A673 (cell line): ENCODE results near the gene FECH. TPM values are rescaled to one million over a fixed set of nuclear protein-coding genes. Genes with fewer than 3 reads are reported as not detected.
A peak's percentile ranks its signal among the peaks of the same experiment; 100 is the strongest.

Experiments
- BruUV-seq: library from RNA; stranded (reverse); fragments of 400-500 nt; replicated peaks from 2 replicates; lab custom pipeline; 2021; lab: Mats Ljungman, UMichigan
- CTCF ChIA-PET: fragments of 300-600 bp; sonication (Branson Sonifier 250); formaldehyde crosslinking; loops from one replicate; lab custom pipeline; 2022; ENCODE audit warnings: antibody characterized with exemption; lab: Charles Lee
- POLR2A ChIA-PET: fragments of 300-600 bp; sonication (Branson Sonifier 250); formaldehyde crosslinking; loops from one replicate; lab custom pipeline; 2022; ENCODE audit warnings: antibody characterized with exemption; ENCODE audit not compliant: low non-redundant PET; lab: Charles Lee
- DNase-seq: peaks from one replicate; pipeline ENCODE4 v3.0.0-alpha.2; 2015; ENCODE audit warnings: low spot score
- H3K27ac ChIP-seq: fragments of 200-600 bp; sonication (generic); 2 replicates; pipeline ENCODE4 v1.5.1; 2016; ENCODE audit warnings: mixed run types, low read depth, mild to moderate bottlenecking, mixed read lengths, antibody characterized with exemption, low read length; ENCODE audit not compliant: poor library complexity, severe bottlenecking
- H3K27me3 ChIP-seq: fragments of 200-600 bp; sonication (generic); replicated peaks from 2 replicates; pipeline ENCODE4 v1.6.1; 2017; ENCODE audit warnings: mixed run types, low read depth, mild to moderate bottlenecking, mixed read lengths, antibody characterized with exemption, low read length; ENCODE audit not compliant: insufficient read depth, poor library complexity
- H3K36me3 ChIP-seq: fragments of 200-600 bp; sonication (generic); 2 replicates; pipeline ENCODE4 v1.6.1; 2016; ENCODE audit warnings: mixed run types, mild to moderate bottlenecking, mixed read lengths, antibody characterized with exemption, low read length; ENCODE audit not compliant: insufficient read depth, poor library complexity, severe bottlenecking
- H3K4me1 ChIP-seq: fragments of 200-600 bp; sonication (generic); 2 replicates; pipeline ENCODE4 v1.6.1; 2017; ENCODE audit warnings: mixed run types, mild to moderate bottlenecking, mixed read lengths, antibody characterized with exemption, low read length; ENCODE audit not compliant: insufficient read depth, poor library complexity, severe bottlenecking
- H3K4me3 ChIP-seq: fragments of 200-600 bp; sonication (generic); 2 replicates; pipeline ENCODE4 v1.5.1; 2016; ENCODE audit warnings: low read depth, mixed run types, mild to moderate bottlenecking, mixed read lengths, low read length; ENCODE audit not compliant: poor library complexity, severe bottlenecking
- H3K9me3 ChIP-seq: fragments of 200-600 bp; sonication (generic); 2 replicates; pipeline ENCODE4 v1.6.1; 2016; ENCODE audit warnings: mixed run types, low read depth, mild to moderate bottlenecking, mixed read lengths, antibody characterized with exemption, low read length; ENCODE audit not compliant: poor library complexity, severe bottlenecking
- CTCF ChIP-seq: fragments of 300-800, 200-600 bp; sonication (generic); conservative IDR thresholded peaks from 2 replicates; pipeline ENCODE4 v1.5.1; 2017; ENCODE audit warnings: low read depth, mild to moderate bottlenecking, antibody characterized with exemption, low read length, moderate library complexity, mixed read lengths
- EZH2 ChIP-seq: fragments of 200-600 bp; sonication (generic); IDR thresholded peaks from 2 replicates; pipeline ENCODE4 v1.6.1; 2017; ENCODE audit warnings: borderline replicate concordance, low read depth, mild to moderate bottlenecking, mixed read lengths, antibody characterized with exemption, low read length; ENCODE audit not compliant: poor library complexity, severe bottlenecking
- intact Hi-C: fragments of 100-400 bp; cut with micrococcal nuclease; formaldehyde crosslinking; loops from one replicate; pipeline ENCODE4 v1.10.0; 2022; ENCODE audit not compliant: unreplicated experiment
- total RNA-seq: library from RNA; stranded (reverse); gene quantifications from 2 replicates; pipeline ENCODE4 v1.2.3, GENCODE V29; 2021

The FECH gene
- total RNA-seq, 1 experiment from 2014 or later, result 65.4 TPM

GRCh38 chr18:57627488-57627887 is 41.0 kb upstream of the FECH start:
- no TSS peak for BruUV-seq
- intact Hi-C loops, result loop anchor here (10.0 kb wide), 1 partner anchor 497 kb away; no protein-coding TSS in a partner anchor
- Histone ChIP-seq H3K4me3 (no peak overlapping the region), H3K27ac (peak overlapping the region; percentile 49), H3K27me3 (no peaks in the 10 kb centered on the region), H3K36me3 (no peaks in the 10 kb centered on the region), H3K4me1 (peaks cover 20% of the 10 kb centered on the region), H3K9me3 (no peaks in the 10 kb centered on the region)
- ChIA-PET POLR2A (no interaction called here), CTCF (no interaction called here)
- TF ChIP-seq CTCF (no peak), EZH2 (no peak)
- DNase-seq, result peak; percentile 79

GRCh38 chr18:57624988-57625387 is 38.5 kb upstream of the FECH start:
- no peak for DNase-seq
- ChIA-PET POLR2A (no interaction called here), CTCF (no interaction called here)

GRCh38 chr18:57621246-57621604 is 34.7 kb upstream of the FECH start:
- Histone ChIP-seq H3K9me3 (no peaks in the 10 kb centered on the region), H3K27me3 (no peaks in the 10 kb centered on the region), H3K36me3 (peaks cover 32% of the 10 kb centered on the region), H3K27ac (peak overlapping the region; percentile 94), H3K4me3 (peak overlapping the region; percentile 90), H3K4me1 (peaks cover 18% of the 10 kb centered on the region)
- intact Hi-C loops, result loop anchor here (5.0 to 10.0 kb wide), 2 partner anchors 186 to 504 kb away; no protein-coding TSS in a partner anchor
- no TSS peak for BruUV-seq
- TF ChIP-seq EZH2 (no peak), CTCF (no peak)
- CTCF ChIA-PET, result no interaction called here
- DNase-seq, result no peak
- POLR2A ChIA-PET, result interaction anchor here (0.7 kb wide), 1 partner anchor 65 kb away, joined by 4 read pairs; no protein-coding TSS in a partner anchor

More at GRCh38 chr18:57624988-57625387, 38.5 kb upstream of the FECH start:
- Histone ChIP-seq H3K4me3 (no peak overlapping the region), H3K9me3 (no peaks in the 10 kb centered on the region), H3K36me3 (peaks cover 9% of the 10 kb centered on the region), H3K4me1 (peaks cover 25% of the 10 kb centered on the region), H3K27me3 (no peaks in the 10 kb centered on the region), H3K27ac (no peak overlapping the region)
- no TSS peak for BruUV-seq
- intact Hi-C loops, result loop anchor here (5.0 to 10.0 kb wide), 2 partner anchors 182 to 500 kb away; no protein-coding TSS in a partner anchor
- TF ChIP-seq CTCF (no peak), EZH2 (no peak)
